GM18867 (cell line): Measurements from ENCODE around the gene ST7.
"Not testable (repeated sequence)": the region's sequence is repeated elsewhere in the genome, so short reads cannot be mapped to it uniquely, and the experiment has no call there.

ENCODE experiments used
- ATAC-seq: cut with Tn5 transposase; IDR thresholded peaks from one replicate; pipeline ENCODE4 v1.9.1; 2021; ENCODE audit warnings: mild to moderate bottlenecking, moderate library complexity; ENCODE audit not compliant: unreplicated experiment

Gene ST7

DNA sequence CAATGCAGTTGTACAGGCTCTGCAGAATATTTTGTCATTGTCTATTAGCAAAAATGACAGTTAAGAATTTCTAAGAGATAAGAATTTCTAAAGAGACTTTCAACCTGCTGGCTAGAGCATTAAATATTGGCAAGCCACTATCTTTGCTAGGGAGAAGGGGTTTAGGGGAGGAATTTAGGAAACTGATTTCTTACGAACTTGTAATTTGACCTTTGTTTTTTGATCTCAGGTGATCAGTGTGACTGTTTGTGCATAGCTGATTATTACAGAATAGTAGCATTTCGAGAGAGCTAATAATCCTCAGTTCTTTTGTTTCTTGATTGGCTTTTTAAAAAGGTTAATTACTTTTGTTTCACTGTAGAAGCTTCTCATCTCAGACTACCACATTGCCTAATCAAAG lies 68.1 kb downstream of the ST7 start:
- no peak for ATAC-seq

DNA sequence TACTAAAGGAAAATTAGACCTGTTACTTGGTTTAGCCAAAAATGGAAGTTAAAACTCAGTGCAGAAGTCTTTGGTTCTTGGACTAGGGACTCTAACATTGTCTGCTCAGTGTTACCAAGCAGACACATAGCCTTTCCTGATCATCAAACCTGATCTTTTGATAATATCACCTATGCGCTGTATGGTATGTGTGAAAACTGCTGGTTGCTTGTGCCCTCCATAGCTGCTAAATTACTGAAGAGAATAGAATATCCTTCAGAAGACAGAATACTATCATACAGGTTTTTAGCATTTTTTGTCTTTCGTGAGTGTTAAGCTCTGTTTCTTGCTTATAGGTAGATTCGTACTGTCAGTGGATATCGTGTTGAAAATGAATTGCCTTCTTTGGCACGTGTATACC lies 68.7 kb downstream of the ST7 start:
- ATAC-seq, result no peak

DNA sequence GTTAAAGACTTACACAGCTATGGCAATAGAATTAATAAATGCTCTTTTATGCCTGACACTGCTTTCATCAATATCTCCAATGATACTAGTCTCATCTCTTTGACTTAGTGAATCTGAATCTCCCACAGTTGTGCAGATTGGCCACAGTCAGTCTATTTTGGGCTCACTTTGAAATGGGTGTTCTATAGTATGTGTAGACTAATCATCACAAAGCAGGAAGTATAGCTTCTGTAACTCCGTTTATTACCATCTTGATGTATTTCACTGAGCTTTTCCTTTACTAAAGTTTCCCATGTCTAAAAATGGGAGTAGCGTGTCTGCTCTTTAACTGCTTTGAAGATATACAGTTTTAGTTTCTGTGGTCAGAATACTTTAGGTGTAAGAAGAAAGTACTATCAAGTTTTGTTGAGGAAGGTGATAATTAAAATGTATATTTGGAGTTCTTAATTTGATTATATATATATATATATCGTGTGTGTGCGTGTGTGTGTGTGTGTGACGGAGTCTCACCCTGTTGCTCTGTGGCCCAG lies 70.1 kb downstream of the ST7 start:
- peak; percentile 75 for ATAC-seq

DNA sequence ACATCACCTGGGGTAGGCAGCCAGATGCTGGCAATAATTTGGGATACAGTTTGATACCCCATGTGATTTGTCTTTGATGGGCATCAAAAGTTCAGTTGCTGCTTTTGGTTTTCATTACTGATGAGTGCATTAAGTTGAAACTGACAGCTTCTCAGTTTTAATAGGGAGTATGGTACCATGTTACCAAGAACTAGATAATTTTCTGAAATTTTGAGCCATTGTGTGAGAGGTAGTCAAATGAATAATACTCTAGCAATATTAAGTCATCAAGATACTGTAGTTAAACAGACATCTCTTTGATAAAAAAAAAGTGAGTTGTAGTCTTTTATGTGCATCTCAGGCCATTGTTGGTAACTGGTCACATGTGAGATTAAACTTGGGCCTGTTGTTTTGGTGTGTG lies 71.5 kb downstream of the ST7 start:
- ATAC-seq, result no peak

DNA sequence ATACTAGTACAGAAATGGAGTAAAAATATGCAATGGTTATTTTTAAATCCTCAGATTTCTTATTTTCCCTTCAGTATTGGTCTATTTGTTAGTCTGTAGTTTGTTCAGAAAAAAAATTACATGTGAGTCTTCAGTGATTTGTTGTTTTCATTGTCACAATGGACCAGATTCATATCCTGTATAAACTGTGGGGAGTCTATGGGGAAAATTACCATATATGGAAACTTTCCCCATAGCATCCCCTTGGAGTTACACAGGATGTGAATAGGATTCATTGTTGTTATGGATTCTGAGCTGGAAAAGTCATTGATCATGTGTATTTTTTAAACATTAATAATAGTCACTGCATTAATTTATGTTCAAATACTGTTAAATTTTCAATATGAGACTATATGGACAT lies 72.6 kb downstream of the ST7 start:
- ATAC-seq, result no peak

DNA sequence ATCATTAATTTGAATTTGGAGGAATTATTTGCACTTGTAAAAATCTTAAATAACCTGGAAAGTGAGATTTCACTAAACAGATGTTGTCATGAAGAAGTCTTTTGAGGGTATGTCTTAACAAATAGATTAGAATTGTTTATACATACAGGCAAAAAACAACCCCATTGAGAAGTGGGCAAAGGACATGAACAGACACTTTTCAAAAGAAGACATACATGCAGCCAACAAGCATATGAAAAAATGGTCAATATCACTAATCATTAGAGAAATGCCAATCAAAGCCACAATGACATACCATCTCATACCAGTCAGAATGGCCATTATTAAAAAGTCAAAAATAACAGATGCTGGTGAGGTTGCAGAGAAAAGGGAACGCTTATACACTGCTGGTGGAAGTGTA lies 77.0 kb downstream of the ST7 start:
- ATAC-seq, result not testable (repeated sequence)

DNA sequence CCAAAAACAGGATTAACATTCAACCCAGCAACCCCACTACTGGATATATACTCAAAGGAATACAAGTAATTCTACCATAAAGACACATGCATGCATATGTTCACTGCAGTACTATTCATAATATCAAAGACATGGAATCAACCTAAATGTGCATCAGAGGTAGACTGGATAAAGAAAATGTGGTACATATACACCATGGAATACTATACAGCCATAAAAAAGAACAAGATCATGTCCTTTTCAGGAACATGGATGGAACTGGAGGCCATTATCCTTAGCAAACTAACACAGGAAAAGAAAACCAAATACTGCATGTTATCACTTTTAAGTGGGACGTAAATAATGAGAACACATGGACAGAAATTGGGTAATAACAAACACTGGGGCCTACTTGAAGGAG lies 77.5 kb downstream of the ST7 start:
- ATAC-seq, result not testable (repeated sequence)

DNA sequence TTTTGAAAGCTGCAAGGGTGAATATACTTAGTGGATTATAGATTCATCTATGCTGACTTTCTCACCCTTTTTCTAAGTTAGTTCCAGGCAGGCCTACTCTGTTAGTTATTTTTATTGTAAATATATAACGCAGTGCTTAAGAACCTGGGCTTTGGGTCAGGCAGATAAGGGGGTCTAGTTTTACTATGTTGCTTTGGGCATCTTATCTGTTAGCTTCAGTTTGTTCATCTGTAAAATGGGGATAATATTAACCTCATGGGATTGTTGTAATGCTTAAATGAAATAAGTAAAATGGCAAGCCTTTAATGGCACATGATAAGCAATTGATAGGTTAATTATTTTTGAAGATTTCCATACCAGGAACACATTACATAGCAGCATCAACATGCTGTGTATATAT lies 79.5 kb downstream of the ST7 start:
- ATAC-seq, result no peak

DNA sequence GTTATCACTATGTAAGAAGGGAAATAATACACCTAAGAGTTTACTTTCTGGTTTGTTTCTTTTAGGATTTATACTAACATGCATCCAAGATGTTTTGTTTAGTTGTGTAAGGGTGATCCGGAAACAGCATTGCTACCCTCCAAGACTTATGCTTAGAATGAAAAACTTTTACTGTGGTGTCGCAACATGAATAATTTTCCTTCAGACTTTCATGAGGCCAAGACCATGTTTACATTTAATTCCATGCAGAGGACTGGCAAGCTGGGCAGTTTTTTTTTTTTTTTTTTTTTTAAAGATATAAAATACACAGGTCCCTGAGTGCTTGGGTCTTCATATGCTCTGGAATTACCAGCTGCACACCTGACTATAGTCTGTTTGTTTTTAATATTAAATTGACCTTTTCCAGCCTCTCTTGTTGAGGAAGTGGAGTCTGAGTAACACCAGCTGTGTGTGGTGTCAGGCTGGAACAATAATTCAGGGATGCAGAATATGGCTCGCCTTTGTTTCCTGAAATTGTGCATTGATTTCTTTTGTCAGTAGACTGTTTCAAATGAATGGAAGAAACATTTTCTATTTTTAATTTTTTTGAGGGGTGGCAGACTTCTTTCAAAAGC lies 81.7 kb downstream of the ST7 start:
- no peak for ATAC-seq

DNA sequence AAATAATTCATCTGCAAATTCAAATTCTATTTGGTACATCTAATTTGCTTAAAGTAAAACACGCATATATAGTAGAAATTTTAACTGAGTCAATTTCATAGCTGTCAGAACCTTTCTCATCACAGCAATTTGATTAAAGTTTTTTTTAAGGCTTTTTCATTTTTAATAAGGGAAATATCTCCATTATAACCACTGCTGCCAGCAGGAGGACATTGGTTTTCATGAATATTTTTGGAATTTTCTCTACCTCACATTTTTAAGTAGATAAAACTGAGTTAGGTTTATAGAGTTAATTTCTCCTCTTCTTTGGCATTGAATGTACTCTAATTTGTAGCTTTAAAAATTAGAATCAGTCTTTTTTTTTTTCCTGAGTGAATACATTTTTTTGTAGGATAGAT lies 82.2 kb downstream of the ST7 start:
- ATAC-seq, result no peak

DNA sequence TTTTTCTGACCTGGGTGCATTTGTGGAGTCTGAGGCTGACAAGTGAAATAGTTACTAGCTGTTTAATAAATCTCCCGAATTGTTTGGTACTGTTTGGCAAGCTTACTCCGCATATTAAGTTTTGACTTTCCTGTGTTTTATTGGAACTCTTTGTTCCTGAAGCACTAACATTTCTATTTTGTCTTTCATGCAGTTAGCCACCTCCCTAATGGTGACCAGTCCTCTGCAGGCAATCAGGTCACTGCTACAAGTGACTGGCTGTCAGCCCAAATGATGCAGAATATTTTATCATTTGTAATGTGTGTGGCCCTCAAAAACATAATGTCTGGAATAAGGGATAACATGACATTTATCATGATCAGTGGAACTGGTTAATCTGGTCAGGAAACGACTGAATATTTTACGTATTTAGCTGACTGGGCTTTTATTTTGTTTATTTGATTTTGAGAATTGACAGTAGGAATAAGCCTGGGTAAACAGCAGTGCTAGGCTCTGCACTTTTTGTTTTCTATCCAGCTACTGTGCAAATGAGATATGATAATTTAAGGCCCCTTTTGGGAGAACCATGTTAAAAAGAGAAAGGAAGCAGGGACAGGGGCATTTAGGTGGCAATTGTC lies 82.9 kb downstream of the ST7 start:
- no peak for ATAC-seq

DNA sequence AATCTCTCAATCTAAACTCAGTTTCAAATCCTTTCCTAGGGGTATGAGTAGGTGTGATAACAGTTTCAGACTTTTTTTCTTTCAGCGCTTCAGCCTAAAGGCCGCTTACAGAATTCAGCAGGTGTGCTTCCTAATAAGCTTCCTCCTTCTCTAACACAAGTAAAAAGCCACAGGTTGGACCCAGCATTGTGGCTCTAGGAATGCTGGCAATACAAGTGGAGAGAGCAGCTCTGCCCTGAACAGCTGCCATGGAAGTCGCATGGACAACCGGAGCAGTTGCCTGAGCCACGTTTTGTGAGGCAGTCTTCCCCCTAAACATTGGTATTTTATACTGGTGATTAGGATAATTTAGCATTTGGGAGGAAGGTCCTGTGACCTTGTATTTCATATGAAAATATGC lies 83.5 kb downstream of the ST7 start:
- no peak for ATAC-seq

DNA sequence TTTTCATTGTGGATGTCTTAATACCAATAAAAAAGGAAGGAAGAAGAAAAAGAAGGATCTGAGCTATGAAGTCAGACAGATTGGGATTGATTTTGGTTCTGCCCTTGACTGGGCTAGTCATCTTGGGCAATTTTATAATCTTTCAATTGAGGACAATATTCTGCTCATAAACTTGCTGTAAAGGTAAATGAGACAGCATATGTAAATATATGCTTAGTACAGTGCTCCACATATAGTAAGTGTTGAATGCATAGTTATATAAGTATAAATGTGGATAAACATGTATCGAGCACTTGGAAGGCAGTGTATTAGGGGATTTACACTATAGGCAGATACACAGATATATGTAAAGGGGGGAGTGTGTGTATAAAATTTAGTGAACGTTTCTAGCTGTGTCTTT lies 85.1 kb downstream of the ST7 start:
- ATAC-seq, result no peak

DNA sequence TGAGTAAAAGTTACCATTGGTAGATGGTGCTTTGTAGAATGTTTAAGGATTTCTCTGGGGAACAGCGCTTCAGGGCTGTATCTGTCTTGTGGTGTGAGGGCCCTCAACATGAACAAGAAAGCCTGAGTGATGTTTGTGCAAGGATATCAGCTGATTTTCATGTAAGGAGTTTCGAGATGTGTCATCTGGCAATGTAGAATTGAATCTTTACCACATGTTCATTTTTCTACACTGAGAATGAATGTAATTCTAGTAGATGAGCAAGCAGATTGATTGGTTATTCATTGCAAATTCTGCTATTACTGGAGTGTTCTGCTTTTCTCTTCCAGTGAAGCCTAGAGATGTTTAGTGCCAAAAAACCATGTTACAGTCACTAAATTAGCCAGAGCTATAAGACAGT lies 87.7 kb downstream of the ST7 start:
- peak; percentile 96 for ATAC-seq

DNA sequence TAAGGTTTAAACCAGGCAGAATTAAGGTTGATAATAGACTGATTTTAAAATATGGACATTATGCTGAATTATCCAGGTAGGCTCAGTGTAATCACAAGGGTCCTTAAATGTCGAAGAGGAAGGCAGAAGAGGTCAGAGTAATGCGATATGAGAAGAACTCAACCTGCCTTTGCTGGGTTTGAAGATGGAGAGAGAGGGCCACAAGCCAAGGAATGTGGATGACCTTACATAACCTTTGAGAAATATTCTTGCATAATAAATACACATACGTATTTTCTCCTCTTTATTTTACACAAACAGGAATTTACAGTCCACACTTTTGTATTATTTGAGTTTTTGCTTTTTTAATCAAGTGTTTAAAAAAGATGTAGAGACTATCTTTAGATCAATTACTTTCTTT lies 88.5 kb downstream of the ST7 start:
- ATAC-seq, result no peak

DNA sequence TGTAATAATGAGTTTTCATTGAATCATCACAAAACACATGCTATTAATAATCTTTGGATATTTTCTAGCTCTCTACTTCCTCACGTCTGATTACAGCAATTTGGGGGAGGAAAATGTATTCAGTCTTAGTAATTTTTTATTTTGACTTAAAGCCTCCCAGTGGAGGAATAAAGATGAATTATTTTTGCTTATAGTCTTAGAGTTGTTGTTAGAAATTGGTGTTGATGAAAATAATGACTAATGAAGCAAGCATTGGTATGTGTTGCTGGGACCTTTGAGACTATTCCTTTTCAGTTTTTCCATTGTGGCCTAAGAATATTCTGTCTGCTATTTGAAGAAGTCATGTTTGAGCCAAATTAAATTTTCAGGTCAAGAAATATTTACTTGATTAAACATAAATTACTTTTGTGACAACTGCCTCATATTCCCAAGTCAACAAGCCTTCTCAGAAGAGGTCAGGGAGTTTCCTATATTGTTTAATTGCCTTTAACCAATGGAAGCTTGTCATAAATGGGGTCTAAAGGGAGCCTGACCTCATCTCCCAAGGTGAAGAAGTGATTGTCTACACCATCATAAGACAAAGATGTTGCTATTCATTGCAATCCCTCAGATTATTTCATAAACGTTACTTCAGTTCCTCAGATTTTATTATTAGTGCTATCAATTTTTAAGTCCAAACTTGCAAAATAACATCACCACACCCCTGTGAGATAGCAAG lies 90.0 kb downstream of the ST7 start:
- ATAC-seq, result no peak

DNA sequence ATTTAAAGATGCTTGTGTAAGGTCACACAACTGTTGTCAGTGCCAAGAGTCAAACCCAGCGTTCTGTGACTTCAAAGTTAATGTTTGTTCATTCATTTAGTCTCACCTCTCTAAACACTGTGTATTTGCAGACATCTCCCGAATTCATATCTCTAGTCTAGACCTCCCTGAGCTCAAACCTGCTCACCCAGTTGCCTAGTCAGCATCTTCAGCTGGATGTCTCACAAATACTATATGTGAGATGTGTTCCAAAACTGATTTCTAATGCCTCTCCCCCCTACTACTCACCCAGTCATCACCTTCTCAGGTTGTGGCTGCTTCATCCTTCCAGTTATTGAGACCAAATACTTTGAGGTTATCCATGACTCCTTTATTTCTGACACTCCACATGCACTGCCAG lies 91.4 kb downstream of the ST7 start:
- no peak for ATAC-seq

DNA sequence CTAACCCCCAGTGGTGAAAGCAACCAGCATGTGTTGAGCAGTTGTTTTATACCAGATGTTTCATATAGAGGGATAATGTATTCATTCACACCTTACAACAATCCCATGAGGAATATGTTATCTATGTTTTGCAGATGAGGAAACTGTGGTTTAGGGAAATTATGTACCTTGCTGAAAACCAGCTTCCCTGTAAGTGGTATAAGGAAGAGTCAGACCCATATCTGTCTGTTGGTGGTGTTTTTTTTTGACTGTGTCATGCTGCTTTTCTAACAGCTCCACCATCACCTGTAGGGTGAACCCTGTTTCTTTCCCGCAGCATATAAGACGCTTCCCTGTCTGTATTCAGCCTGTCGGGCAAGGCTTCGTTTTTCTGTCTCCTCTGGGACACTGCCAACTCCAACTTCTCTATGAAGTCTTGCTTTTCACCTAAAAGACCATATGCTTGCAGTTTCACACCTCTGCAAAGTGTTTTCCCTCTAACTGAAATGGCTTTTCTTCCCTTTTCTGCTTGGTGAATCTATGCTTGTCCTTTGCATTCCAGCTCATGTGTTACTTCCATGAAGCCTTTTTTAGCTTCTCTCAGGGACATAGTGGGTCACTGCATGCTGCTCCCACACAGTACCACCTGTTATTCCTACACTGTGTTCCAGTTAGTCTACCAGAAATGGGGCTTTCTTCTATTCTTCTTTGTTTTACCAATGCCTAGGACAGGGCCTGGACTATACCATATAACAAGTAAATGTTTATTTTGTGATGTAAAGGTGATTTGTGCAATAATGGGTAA lies 92.8 kb downstream of the ST7 start:
- no peak for ATAC-seq

DNA sequence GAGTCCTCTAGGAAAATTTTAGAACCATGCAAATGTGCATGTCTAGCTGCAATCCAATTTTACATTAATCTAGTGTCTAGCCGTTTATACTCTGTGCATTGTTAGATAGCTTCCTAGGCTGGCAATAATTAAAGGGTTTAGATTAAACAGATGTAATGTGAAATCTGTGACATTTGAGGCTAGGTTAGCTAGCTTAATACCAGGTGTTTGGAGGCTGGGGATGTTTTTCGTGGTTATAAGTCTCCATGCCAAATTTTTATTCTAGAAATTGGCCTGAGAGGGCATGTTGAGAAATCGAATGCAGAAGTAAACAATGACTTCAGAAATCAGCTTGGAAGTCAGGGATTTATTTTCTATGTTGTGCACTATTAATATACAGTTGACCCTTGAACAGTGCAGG lies 94.2 kb downstream of the ST7 start:
- ATAC-seq, result no peak

DNA sequence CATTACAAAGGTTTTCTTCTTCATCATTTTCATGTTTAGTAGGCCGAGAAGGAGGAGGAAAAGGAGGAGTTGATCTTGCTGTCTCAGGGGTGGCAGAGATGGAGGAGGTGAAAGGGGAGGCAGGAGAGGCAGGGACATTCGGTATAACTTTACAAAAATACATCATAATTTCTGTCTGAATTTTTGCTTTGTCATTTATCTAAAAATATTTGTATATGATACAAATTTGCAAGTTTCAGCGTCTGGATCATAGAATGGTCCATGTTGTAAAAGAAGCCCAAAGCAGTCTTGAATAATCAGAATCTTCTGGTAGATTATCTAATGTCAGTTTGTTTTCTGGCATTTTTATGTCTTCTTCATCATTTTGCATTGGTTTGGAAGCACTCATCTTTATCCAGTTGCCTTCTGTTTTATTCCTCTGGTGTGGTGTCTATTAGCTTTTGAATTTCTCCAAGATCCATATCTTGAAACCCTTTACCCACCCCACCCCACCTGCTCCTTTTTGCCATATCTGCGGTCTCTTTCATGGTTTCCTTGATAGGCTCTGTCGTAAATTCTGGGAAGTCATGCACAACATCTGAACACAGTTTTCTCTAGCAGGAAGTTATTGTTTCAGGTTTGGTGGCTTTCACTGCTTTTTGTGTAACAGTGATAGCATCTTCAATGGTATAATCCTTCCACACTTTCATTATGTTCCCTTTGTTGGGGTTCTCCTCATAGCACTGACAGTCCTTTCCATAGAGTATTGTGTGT lies 95.0 kb downstream of the ST7 start:
- ATAC-seq, result no peak

DNA sequence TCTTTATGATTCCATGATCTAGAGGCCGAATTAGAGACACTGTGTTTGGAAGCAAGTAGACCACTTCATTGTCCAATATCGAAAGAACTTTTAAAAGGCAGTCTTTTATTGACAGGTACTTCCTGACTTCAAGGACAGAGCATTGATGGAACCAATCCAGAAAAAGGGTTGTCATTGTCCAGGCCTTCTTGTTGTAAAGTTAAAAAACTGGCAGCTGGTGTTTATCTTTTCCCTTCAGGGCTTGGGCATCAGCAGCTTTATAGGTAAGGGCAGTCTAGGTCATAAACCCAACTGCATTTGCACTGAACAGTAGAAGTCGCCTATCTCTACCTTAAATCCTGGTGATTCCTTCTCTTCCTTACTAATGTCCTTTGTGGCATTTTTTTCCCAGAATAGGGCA lies 95.6 kb downstream of the ST7 start:
- no peak for ATAC-seq
